Measurements from ENCODE around the gene ZNF23. TPM values are rescaled to one million over a fixed set of nuclear protein-coding genes. Genes with fewer than 3 reads are reported as not detected.

Gene ZNF23
- total and polyA plus RNA-seq, 4 donors: 1.5 to 6.1 (median 3.1) TPM

DNA sequence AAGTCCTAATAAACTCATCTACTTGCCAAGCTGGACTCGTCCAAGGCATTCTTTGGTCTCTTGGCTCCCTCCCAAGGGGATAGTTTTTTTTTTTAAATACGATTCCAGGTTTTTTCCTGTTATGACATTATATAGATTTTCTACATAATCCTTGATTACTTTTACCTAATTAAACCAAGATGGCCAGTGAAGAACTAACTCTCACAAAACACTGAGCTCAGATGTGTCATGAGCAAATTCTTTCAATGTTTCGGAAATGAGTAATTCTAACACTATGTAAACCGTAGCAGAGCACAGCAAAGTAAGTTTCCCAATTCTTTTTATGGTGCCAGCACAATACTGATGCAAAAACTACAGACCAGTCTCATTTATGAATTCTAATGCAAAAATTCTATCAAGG, 1.8 kb downstream of the ZNF23 start (continued):
- no peak for TF ChIP-seq RAD21 (IDR thresholded peaks at IDR 0.05)

DNA sequence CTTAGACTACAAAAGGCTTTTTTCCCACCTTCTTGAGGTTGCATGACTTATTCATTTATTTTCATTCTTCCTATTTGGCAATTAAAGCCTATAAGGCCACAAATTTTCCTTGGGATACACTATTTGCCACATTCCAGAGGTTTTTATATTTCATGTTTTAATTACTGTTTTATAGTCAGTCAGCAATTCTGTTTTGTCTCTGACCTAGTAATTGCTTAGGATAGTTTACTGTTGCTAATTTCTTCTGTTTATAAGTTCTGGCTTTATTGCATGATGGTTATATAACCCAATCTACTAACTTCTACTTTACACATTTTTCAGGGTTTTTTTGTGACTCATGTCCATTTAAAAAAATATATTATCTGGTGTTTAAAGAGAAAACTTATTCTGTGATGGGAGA, 2.5 kb downstream of the ZNF23 start:
- H3K27ac ChIP-seq (ENCODE audit: low read depth in 1 of 2, low read length in 2 of 2): no peak overlapping the region
- no peak overlapping the region for H3K4me3 ChIP-seq (ENCODE audit: low read depth in 1 of 3, low read length in 3 of 3)
- no peak for DNase-seq (ENCODE audit: low spot score)
- H3K4me1 ChIP-seq (ENCODE audit: control insufficient read depth in 4 of 4, insufficient read depth in 4 of 4, low read length in 3 of 4): peaks cover 0 to 12% (median 10%) of the 10 kb centered on the region in 4 donors
- H3K9ac ChIP-seq (ENCODE audit: low read depth in 1 of 2, low read length in 2 of 2): no peak overlapping the region
- H3K27me3 ChIP-seq (ENCODE audit: control insufficient read depth in 4 of 4, insufficient read depth in 4 of 4, low read length in 3 of 4): no peaks in the 10 kb centered on the region
- peaks cover under 1 to 16% (median 9%) of the 10 kb centered on the region in 4 donors for H3K36me3 ChIP-seq (ENCODE audit: control insufficient read depth in 4 of 4, insufficient read depth in 3 of 4, low read depth in 1 of 4, low read length in 3 of 4)
- no peak for TF ChIP-seq FOXA1 (IDR thresholded peaks at IDR 0.05)
- TF ChIP-seq, protein P1, sequence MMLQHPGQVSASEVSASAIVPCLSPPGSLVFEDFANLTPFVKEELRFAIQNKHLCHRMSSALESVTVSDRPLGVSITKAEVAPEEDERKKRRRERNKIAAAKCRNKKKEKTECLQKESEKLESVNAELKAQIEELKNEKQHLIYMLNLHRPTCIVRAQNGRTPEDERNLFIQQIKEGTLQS (IDR thresholded peaks at IDR 0.05): no peak
- TF ChIP-seq SP1 (IDR thresholded peaks at IDR 0.05): no peak
- no peak for TF ChIP-seq TAF1 (conservative IDR thresholded peaks at IDR 0.05)
- TF ChIP-seq FOXA2 (IDR thresholded peaks at IDR 0.05): no peak
- H3K9me3 ChIP-seq (ENCODE audit: control insufficient read depth in 4 of 4, low read length in 3 of 4): peaks cover 0 to 10% (median 4%) of the 10 kb centered on the region in 4 donors

DNA sequence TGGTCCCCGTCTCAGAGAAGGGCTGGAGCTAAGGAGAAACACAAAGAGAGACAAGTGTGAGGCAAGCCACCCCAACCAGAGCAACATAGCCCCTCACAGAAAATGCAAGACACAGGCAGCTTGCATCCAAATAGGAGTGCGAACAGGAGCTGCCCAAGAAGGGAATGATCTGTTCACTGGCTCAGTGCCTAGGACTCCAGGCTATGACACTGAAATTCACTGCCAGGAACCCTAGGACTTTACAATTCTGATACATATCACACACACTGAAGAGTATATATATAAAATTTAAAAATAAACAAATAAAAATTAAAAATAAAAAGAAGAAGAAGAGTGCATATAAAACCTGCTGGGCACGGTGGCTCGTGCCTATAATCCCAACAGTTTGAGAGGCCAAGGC, 5.2 kb downstream of the ZNF23 start:
- Histone ChIP-seq H3K4me3 (ENCODE audit: low read depth in 1 of 3, low read length in 3 of 3) (no peak overlapping the region), H3K4me1 (ENCODE audit: control insufficient read depth in 4 of 4, insufficient read depth in 4 of 4, low read length in 3 of 4) (peaks cover 0 to 8% (median 5%) of the 10 kb centered on the region in 4 donors), H3K27me3 (ENCODE audit: control insufficient read depth in 4 of 4, insufficient read depth in 4 of 4, low read length in 3 of 4) (no peaks in the 10 kb centered on the region), H3K27ac (ENCODE audit: low read depth in 1 of 2, low read length in 2 of 2) (no peak overlapping the region), H3K9me3 (ENCODE audit: control insufficient read depth in 4 of 4, low read length in 3 of 4) (peaks cover 10 to 24% (median 19%) of the 10 kb centered on the region in 4 donors), H3K9ac (ENCODE audit: low read depth in 1 of 2, low read length in 2 of 2) (no peak overlapping the region), H3K36me3 (ENCODE audit: control insufficient read depth in 4 of 4, insufficient read depth in 3 of 4, low read depth in 1 of 4, low read length in 3 of 4) (peaks cover 10 to 41% (median 33%) of the 10 kb centered on the region in 4 donors)
- TF ChIP-seq TAF1 (conservative IDR thresholded peaks at IDR 0.05) (no peak), RAD21 (IDR thresholded peaks at IDR 0.05) (no peak), HNF4G (IDR thresholded peaks at IDR 0.05) (no peak), JUND (IDR thresholded peaks at IDR 0.05) (no peak), YY1 (IDR thresholded peaks at IDR 0.05) (no peak), SP1 (IDR thresholded peaks at IDR 0.05) (no peak), EGR1 (IDR thresholded peaks at IDR 0.05; ENCODE audit: low read depth in 2 of 2) (no peak), NR2F2 (IDR thresholded peaks at IDR 0.05) (no peak), FOXA2 (IDR thresholded peaks at IDR 0.05) (no peak), FOXA1 (IDR thresholded peaks at IDR 0.05) (no peak)
- TF ChIP-seq, protein P2, sequence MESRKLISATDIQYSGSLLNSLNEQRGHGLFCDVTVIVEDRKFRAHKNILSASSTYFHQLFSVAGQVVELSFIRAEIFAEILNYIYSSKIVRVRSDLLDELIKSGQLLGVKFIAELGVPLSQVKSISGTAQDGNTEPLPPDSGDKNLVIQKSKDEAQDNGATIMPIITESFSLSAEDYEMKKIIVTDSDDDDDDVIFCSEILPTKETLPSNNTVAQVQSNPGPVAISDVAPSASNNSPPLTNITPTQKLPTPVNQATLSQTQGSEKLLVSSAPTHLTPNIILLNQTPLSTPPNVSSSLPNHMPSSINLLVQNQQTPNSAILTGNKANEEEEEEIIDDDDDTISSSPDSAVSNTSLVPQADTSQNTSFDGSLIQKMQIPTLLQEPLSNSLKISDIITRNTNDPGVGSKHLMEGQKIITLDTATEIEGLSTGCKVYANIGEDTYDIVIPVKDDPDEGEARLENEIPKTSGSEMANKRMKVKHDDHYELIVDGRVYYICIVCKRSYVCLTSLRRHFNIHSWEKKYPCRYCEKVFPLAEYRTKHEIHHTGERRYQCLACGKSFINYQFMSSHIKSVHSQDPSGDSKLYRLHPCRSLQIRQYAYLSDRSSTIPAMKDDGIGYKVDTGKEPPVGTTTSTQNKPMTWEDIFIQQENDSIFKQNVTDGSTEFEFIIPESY (IDR thresholded peaks at IDR 0.05): no peak
- TF ChIP-seq, protein P3, sequence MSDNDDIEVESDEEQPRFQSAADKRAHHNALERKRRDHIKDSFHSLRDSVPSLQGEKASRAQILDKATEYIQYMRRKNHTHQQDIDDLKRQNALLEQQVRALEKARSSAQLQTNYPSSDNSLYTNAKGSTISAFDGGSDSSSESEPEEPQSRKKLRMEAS (IDR thresholded peaks at IDR 0.05): no peak
- TF ChIP-seq, protein P4, sequence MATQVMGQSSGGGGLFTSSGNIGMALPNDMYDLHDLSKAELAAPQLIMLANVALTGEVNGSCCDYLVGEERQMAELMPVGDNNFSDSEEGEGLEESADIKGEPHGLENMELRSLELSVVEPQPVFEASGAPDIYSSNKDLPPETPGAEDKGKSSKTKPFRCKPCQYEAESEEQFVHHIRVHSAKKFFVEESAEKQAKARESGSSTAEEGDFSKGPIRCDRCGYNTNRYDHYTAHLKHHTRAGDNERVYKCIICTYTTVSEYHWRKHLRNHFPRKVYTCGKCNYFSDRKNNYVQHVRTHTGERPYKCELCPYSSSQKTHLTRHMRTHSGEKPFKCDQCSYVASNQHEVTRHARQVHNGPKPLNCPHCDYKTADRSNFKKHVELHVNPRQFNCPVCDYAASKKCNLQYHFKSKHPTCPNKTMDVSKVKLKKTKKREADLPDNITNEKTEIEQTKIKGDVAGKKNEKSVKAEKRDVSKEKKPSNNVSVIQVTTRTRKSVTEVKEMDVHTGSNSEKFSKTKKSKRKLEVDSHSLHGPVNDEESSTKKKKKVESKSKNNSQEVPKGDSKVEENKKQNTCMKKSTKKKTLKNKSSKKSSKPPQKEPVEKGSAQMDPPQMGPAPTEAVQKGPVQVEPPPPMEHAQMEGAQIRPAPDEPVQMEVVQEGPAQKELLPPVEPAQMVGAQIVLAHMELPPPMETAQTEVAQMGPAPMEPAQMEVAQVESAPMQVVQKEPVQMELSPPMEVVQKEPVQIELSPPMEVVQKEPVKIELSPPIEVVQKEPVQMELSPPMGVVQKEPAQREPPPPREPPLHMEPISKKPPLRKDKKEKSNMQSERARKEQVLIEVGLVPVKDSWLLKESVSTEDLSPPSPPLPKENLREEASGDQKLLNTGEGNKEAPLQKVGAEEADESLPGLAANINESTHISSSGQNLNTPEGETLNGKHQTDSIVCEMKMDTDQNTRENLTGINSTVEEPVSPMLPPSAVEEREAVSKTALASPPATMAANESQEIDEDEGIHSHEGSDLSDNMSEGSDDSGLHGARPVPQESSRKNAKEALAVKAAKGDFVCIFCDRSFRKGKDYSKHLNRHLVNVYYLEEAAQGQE (IDR thresholded peaks at IDR 0.05): no peak
- no peak for DNase-seq (ENCODE audit: low spot score)
- WGBS: 98% methylated on average over 4 of the region's 4 CpGs
